OCI-LY1 (cell line): Measurements from ENCODE around the gene PHYHD1.

Experiments
- H2AFZ ChIP-seq: fragments of 200-600 bp; sonication (generic), shearing (Covaris generic); 2 replicates; pipeline ENCODE4 v1.6.0; 2014; ENCODE audit warnings: antibody characterized with exemption, mild to moderate bottlenecking, low read length
- H3F3A ChIP-seq: fragments of 200-600 bp; sonication (generic), shearing (Covaris generic); 2 replicates; pipeline ENCODE4 v1.6.0; 2014; ENCODE audit warnings: mild to moderate bottlenecking, antibody characterized with exemption, low read length, moderate library complexity; ENCODE audit not compliant: insufficient read depth
- H3K27ac ChIP-seq: fragments of 200-600 bp; sonication (generic); 2 replicates; pipeline ENCODE4 v1.5.1; 2014; ENCODE audit warnings: low read length, mixed run types, mild to moderate bottlenecking, low read depth; ENCODE audit not compliant: poor library complexity, severe bottlenecking
- H3K27me3 ChIP-seq: fragments of 200-600 bp; sonication (generic); 2 replicates; pipeline ENCODE4 v1.6.0; 2014; ENCODE audit warnings: antibody characterized with exemption, mild to moderate bottlenecking, low read length, moderate library complexity; ENCODE audit not compliant: insufficient read depth
- H3K36me3 ChIP-seq: fragments of 200-600 bp; sonication (generic); 2 replicates; pipeline ENCODE4 v1.6.1; 2014; ENCODE audit warnings: mild to moderate bottlenecking, antibody characterized with exemption, low read length, moderate library complexity, mixed read lengths; ENCODE audit not compliant: insufficient read depth
- H3K4me1 ChIP-seq: fragments of 200-600 bp; sonication (generic); 2 replicates; pipeline ENCODE4 v1.5.1; 2014; ENCODE audit warnings: mild to moderate bottlenecking, low read length, moderate library complexity; ENCODE audit not compliant: insufficient read depth, severe bottlenecking
- H3K4me2 ChIP-seq: fragments of 200-600 bp; sonication (generic), shearing (Covaris generic); 2 replicates; pipeline ENCODE4 v1.6.1; 2014; ENCODE audit warnings: low read length
- H3K4me3 ChIP-seq: fragments of 200-600 bp; sonication (generic); 2 replicates; pipeline ENCODE4 v1.5.1; 2014; ENCODE audit warnings: low read length, low read depth, mild to moderate bottlenecking, mixed read lengths; ENCODE audit not compliant: poor library complexity, severe bottlenecking
- H3K79me2 ChIP-seq: fragments of 200-600 bp; shearing (Covaris generic); 2 replicates; pipeline ENCODE4 v1.6.1; 2016; ENCODE audit warnings: mixed run types, low read length, mixed read lengths; ENCODE audit not compliant: insufficient read depth
- H3K9ac ChIP-seq: fragments of 200-600 bp; sonication (generic), shearing (Covaris generic); 2 replicates; pipeline ENCODE4 v1.6.1; 2014; ENCODE audit warnings: mild to moderate bottlenecking, low read length, mixed read lengths
- H3K9me2 ChIP-seq: fragments of 200-600 bp; sonication (generic), shearing (Covaris generic); 2 replicates; pipeline ENCODE4 v1.6.1; 2014; ENCODE audit warnings: low read depth, mild to moderate bottlenecking, low read length, mixed read lengths
- H3K9me3 ChIP-seq: fragments of 200-600 bp; shearing (Covaris generic); 2 replicates; pipeline ENCODE4 v1.6.1; 2014; ENCODE audit warnings: low read length, mixed read lengths
- H4K20me1 ChIP-seq: fragments of 200-600 bp; sonication (generic), shearing (Covaris generic); 2 replicates; pipeline ENCODE4 v1.6.0; 2016; ENCODE audit warnings: mild to moderate bottlenecking, low read length; ENCODE audit not compliant: insufficient read depth
- EZH2 ChIP-seq: fragments of 200-600 bp; sonication (generic), shearing (Covaris generic); IDR thresholded peaks from 2 replicates; pipeline ENCODE4 v1.8.0; 2017; ENCODE audit warnings: borderline replicate concordance, mixed run types, mild to moderate bottlenecking, antibody characterized with exemption, low read length, moderate library complexity, mixed read lengths
- TF ChIP-seq, protein P1 (sequence below): fragments of 200-600 bp; sonication (generic), shearing (Covaris generic); IDR thresholded peaks from 2 replicates; pipeline ENCODE4 v1.5.1; 2017; ENCODE audit warnings: mild to moderate bottlenecking, antibody characterized with exemption, low read length, moderate library complexity, mixed read lengths

The PHYHD1 gene

GRCh38 chr9:128898382-128898781, 22.4 kb upstream of the PHYHD1 start:
- Histone ChIP-seq H3K27me3 (no peaks in the 10 kb centered on the region), H3K27ac (no peak overlapping the region), H2AFZ (no peak overlapping the region), H3K4me3 (no peak overlapping the region), H3K4me1 (peaks cover 17% of the 10 kb centered on the region), H3K4me2 (no peak overlapping the region), H3K36me3 (peaks cover 34% of the 10 kb centered on the region), H3K79me2 (no peaks in the 10 kb centered on the region), H3F3A (no peaks in the 10 kb centered on the region), H3K9me2 (no peaks in the 10 kb centered on the region), H3K9ac (no peak overlapping the region), H4K20me1 (no peaks in the 10 kb centered on the region), H3K9me3 (no peaks in the 10 kb centered on the region)
- TF ChIP-seq, protein P1, sequence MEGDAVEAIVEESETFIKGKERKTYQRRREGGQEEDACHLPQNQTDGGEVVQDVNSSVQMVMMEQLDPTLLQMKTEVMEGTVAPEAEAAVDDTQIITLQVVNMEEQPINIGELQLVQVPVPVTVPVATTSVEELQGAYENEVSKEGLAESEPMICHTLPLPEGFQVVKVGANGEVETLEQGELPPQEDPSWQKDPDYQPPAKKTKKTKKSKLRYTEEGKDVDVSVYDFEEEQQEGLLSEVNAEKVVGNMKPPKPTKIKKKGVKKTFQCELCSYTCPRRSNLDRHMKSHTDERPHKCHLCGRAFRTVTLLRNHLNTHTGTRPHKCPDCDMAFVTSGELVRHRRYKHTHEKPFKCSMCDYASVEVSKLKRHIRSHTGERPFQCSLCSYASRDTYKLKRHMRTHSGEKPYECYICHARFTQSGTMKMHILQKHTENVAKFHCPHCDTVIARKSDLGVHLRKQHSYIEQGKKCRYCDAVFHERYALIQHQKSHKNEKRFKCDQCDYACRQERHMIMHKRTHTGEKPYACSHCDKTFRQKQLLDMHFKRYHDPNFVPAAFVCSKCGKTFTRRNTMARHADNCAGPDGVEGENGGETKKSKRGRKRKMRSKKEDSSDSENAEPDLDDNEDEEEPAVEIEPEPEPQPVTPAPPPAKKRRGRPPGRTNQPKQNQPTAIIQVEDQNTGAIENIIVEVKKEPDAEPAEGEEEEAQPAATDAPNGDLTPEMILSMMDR: no peak

DNA sequence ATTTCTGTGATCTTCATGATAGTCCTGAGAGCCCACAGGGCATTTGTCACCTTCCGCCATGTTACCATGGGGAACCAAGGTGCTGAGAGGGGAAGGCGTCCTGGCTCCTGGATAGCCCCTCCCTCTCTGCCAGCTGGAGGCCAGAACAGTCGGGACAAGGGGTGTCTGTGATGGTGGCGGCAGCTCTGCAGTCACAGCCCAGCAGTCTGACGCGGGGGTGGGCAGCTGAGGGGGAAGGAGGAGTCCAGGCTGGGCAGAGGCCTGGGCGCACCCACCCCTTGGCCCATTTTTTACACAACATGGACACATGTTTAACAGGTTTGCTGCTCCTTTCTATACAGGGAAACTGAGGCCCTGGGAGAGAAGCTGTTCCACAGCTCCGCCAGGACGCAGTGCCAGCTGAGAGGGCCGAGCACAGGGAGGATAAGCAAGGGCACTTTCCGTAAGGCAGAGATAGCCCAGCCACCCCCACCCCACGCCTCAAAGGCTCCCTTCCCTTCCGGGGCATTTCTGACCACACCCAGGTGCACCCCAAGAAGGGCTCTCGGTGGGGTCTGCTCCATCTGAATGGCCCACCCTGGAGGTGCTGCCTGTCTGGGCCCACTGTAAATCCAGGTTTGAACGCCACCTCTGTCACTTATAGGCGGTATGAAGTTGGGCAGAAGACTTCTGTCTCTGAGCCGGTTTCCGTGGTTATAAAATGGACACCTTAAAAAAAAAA, 21.8 kb upstream of the PHYHD1 start:
- H3K4me3 ChIP-seq: no peak overlapping the region
- no peak overlapping the region for H2AFZ ChIP-seq
- no peaks in the 10 kb centered on the region for H3K9me2 ChIP-seq
- no peaks in the 10 kb centered on the region for H3F3A ChIP-seq
- H4K20me1 ChIP-seq: no peaks in the 10 kb centered on the region
- no peaks in the 10 kb centered on the region for H3K9me3 ChIP-seq
- H3K4me2 ChIP-seq: no peak overlapping the region
- H3K36me3 ChIP-seq: peaks cover 31% of the 10 kb centered on the region
- H3K4me1 ChIP-seq: peaks cover 17% of the 10 kb centered on the region
- H3K9ac ChIP-seq: no peak overlapping the region
- no peaks in the 10 kb centered on the region for H3K27me3 ChIP-seq
- TF ChIP-seq EZH2: no peak
- TF ChIP-seq, protein P1: no peak
- H3K27ac ChIP-seq: no peak overlapping the region
- no peaks in the 10 kb centered on the region for H3K79me2 ChIP-seq

DNA sequence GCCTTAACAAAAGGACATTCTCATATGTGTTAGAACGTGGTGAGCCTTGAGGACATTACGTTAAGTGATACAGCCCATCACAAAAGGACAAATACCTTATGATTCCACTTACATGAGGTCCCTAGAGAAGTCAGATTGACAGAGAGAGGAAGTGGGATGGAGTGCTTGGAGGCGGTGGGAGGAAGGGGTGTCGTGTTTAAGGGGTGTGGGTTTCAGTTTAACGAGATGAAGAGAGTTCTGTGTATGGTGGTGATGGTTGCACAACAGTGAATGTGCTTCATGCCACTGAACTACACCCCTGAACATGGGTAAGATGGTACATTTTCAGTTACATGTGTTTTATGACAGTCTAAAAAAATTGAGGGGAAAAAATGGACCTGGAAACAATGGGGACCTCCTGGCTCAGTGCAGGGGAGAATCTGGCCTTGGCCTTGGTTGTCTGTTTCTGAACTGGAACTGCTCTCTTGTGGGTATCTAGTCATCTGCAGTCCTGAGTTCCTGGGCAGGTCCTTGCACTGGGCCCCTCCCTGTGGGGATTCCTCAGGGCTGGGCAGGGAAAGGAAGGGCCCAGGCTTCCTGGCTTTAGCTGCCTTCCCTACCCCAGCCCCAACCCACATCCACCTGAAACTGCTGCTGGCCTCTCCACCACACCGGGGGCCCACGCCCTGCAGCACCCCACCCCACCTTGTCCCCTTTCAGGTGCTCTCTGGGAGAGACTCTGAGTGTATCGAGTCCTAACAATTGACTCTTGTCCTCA, 21.0 kb upstream of the PHYHD1 start:
- no peak overlapping the region for H3K27ac ChIP-seq
- no peaks in the 10 kb centered on the region for H3K9me2 ChIP-seq
- H3K27me3 ChIP-seq: no peaks in the 10 kb centered on the region
- no peaks in the 10 kb centered on the region for H3F3A ChIP-seq
- no peak overlapping the region for H3K4me2 ChIP-seq
- TF ChIP-seq, protein P1: no peak
- TF ChIP-seq EZH2: no peak
- peaks cover 17% of the 10 kb centered on the region for H3K4me1 ChIP-seq
- H3K36me3 ChIP-seq: peaks cover 30% of the 10 kb centered on the region
- no peak overlapping the region for H2AFZ ChIP-seq
- H3K9ac ChIP-seq: no peak overlapping the region
- no peaks in the 10 kb centered on the region for H3K79me2 ChIP-seq
- no peak overlapping the region for H3K4me3 ChIP-seq
- H4K20me1 ChIP-seq: no peaks in the 10 kb centered on the region
- no peaks in the 10 kb centered on the region for H3K9me3 ChIP-seq
